ENCODE measurements around the gene INSL3.
"Not testable (repeated sequence)": the region's sequence is repeated elsewhere in the genome, so short reads cannot be mapped to it uniquely, and the experiment has no call there.

Gene INSL3

GRCh38 chr19:17778968-17779929 is 42.1 kb downstream of the INSL3 start:
- DNase-seq = no peak

GRCh38 chr19:17778251-17778967 is 42.9 kb downstream of the INSL3 start:
- DNase-seq = peak; percentile 83

GRCh38 chr19:17777840-17778239 is 43.5 kb downstream of the INSL3 start:
- DNase-seq = not testable (repeated sequence)

- no peak for DNase-seq
Observed at GRCh38 chr19:17775991-17776803, 45.1 kb downstream of the INSL3 start.

GRCh38 chr19:17775245-17775927 is 45.9 kb downstream of the INSL3 start:
- peak; percentile 69 for DNase-seq

- no peak for DNase-seq
Observed at GRCh38 chr19:17772172-17772571, 49.1 kb downstream of the INSL3 start.

GRCh38 chr19:17770613-17771012 is 50.7 kb downstream of the INSL3 start:
- no peak for DNase-seq

- no peak for DNase-seq
Observed at GRCh38 chr19:17767559-17767958, 53.8 kb downstream of the INSL3 start.

GRCh38 chr19:17766543-17767131 is 54.7 kb downstream of the INSL3 start:
- DNase-seq = no peak

All from activated CD8-positive, alpha-beta memory T cell treated with anti-CD3 and anti-CD28 coated beads, Interleukin-2, amount 50 U/mL, for 48 hours (primary cell).